GM12892 (cell line): ENCODE measurements around the gene RTEL1.

ENCODE experiments used
- POLR2A ChIP-seq: IDR thresholded peaks from 2 replicates; pipeline ENCODE4 v1.6.1; 2011; ENCODE audit warnings: low read depth, low read length, control low read depth
- POLR2AphosphoS5 ChIP-seq: IDR thresholded peaks from 2 replicates; pipeline ENCODE4 v1.6.1; 2011; ENCODE audit warnings: low read depth, low read length, control low read depth
- TAF1 ChIP-seq: IDR thresholded peaks from 2 replicates; pipeline ENCODE4 v1.6.1; 2011; ENCODE audit warnings: low read depth, mild to moderate bottlenecking, control low read depth, low read length, borderline replicate concordance

GRCh38 chr20:63731410-63731809 lies 73.3 kb downstream of the RTEL1 start:
- TF ChIP-seq POLR2AphosphoS5 (no peak), POLR2A (no peak), TAF1 (no peak)
